ENCODE data around the gene ADTRP.

DNA sequence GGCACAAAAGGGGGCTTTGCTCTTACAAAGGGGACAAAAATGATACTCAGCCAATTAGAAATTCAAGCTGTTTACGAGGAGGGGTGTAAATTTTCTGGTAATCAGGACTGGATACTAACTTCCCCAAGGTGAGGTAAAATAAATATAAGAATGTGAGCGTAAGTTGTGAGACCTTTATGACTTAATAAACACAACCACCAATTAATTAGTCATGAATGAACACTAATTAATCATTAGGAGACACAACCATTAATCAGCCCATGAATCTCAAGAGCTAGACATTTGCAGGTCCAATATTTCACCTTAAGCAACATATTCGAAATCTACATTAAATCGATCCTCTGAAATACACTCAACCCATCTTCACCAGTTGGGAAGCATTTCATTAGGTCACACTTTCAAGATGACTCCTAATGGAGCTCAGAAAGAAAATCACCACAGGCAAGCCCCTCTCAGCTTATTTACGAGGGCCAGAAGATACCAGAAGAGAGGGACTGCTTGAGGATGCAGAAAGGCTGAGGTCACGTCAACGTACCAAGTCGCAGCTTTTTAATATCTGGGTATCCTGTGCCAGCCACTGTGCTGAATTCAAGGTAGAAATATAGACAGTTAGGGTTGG is 2.7 kb downstream of the ADTRP start:
- TF ChIP-seq GLI4 (tag by site-specific recombination; IDR thresholded peaks at IDR 0.05): no peak
- TF ChIP-seq, protein P1, sequence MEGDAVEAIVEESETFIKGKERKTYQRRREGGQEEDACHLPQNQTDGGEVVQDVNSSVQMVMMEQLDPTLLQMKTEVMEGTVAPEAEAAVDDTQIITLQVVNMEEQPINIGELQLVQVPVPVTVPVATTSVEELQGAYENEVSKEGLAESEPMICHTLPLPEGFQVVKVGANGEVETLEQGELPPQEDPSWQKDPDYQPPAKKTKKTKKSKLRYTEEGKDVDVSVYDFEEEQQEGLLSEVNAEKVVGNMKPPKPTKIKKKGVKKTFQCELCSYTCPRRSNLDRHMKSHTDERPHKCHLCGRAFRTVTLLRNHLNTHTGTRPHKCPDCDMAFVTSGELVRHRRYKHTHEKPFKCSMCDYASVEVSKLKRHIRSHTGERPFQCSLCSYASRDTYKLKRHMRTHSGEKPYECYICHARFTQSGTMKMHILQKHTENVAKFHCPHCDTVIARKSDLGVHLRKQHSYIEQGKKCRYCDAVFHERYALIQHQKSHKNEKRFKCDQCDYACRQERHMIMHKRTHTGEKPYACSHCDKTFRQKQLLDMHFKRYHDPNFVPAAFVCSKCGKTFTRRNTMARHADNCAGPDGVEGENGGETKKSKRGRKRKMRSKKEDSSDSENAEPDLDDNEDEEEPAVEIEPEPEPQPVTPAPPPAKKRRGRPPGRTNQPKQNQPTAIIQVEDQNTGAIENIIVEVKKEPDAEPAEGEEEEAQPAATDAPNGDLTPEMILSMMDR (tag by site-specific recombination; IDR thresholded peaks at IDR 0.05): no peak
- TF ChIP-seq, protein P2, sequence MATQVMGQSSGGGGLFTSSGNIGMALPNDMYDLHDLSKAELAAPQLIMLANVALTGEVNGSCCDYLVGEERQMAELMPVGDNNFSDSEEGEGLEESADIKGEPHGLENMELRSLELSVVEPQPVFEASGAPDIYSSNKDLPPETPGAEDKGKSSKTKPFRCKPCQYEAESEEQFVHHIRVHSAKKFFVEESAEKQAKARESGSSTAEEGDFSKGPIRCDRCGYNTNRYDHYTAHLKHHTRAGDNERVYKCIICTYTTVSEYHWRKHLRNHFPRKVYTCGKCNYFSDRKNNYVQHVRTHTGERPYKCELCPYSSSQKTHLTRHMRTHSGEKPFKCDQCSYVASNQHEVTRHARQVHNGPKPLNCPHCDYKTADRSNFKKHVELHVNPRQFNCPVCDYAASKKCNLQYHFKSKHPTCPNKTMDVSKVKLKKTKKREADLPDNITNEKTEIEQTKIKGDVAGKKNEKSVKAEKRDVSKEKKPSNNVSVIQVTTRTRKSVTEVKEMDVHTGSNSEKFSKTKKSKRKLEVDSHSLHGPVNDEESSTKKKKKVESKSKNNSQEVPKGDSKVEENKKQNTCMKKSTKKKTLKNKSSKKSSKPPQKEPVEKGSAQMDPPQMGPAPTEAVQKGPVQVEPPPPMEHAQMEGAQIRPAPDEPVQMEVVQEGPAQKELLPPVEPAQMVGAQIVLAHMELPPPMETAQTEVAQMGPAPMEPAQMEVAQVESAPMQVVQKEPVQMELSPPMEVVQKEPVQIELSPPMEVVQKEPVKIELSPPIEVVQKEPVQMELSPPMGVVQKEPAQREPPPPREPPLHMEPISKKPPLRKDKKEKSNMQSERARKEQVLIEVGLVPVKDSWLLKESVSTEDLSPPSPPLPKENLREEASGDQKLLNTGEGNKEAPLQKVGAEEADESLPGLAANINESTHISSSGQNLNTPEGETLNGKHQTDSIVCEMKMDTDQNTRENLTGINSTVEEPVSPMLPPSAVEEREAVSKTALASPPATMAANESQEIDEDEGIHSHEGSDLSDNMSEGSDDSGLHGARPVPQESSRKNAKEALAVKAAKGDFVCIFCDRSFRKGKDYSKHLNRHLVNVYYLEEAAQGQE (tag by site-specific recombination; IDR thresholded peaks at IDR 0.05): no peak
- no peak for TF ChIP-seq TCF7L2 (IDR thresholded peaks at IDR 0.05; ENCODE audit: borderline replicate concordance, low read depth, low read length)
- TF ChIP-seq, protein P3, sequence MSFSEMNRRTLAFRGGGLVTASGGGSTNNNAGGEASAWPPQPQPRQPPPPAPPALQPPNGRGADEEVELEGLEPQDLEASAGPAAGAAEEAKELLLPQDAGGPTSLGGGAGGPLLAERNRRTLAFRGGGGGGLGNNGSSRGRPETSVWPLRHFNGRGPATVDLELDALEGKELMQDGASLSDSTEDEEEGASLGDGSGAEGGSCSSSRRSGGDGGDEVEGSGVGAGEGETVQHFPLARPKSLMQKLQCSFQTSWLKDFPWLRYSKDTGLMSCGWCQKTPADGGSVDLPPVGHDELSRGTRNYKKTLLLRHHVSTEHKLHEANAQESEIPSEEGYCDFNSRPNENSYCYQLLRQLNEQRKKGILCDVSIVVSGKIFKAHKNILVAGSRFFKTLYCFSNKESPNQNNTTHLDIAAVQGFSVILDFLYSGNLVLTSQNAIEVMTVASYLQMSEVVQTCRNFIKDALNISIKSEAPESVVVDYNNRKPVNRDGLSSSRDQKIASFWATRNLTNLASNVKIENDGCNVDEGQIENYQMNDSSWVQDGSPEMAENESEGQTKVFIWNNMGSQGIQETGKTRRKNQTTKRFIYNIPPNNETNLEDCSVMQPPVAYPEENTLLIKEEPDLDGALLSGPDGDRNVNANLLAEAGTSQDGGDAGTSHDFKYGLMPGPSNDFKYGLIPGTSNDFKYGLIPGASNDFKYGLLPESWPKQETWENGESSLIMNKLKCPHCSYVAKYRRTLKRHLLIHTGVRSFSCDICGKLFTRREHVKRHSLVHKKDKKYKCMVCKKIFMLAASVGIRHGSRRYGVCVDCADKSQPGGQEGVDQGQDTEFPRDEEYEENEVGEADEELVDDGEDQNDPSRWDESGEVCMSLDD (tag by site-specific recombination; IDR thresholded peaks at IDR 0.05): no peak

Measured in HEK293 (cell line).